Measurements from ENCODE around the gene SLU7.

- TF ChIP-seq EZH2 (IDR thresholded peaks at IDR 0.05; ENCODE audit: borderline replicate concordance, low read depth, low read length, severe bottlenecking) (no peak), CTCF (IDR thresholded peaks at IDR 0.05; ENCODE audit: borderline replicate concordance, extremely low read depth, low read length, poor library complexity, severe bottlenecking) (no peak)
Observed at GRCh38 chr5:160437271-160437670, 18.4 kb upstream of the SLU7 start.
